Lower leg skin (tissue), 4 donors: ENCODE results near the gene IFT52. TPM values are rescaled to one million over a fixed set of nuclear protein-coding genes. Genes with fewer than 3 reads are reported as not detected.

Source experiments
- DNase-seq, 2 donors: peaks; one replicate each; pipeline ENCODE4 v3.0.0-alpha.2; 2019; ENCODE audit warnings: low spot score in 2 of 2
- H3K4me3 ChIP-seq: fragments of 200-600 bp; sonication (generic); 2 replicates; pipeline ENCODE4 v1.5.1; 2017; ENCODE audit warnings: mild to moderate bottlenecking, low read depth; ENCODE audit not compliant: poor library complexity, severe bottlenecking
- POLR2A ChIP-seq, 2 donors: fragments of 450-650 bp; IDR thresholded peaks; one replicate each; pipeline ENCODE4 v1.6.1; 2016 to 2017; ENCODE audit warnings: antibody characterized with exemption in 2 of 2, mild to moderate bottlenecking in 1 of 2, moderate library complexity in 1 of 2
- WGBS, 2 donors: methylation state at CpG; one replicate each; pipeline ENCODE4 v1.1.5; 2018; 5-methylcytosine and 5-hydroxymethylcytosine counted together
- intact Hi-C: fragments of 100-400 bp; cut with DNase I; formaldehyde crosslinking; loops from one replicate; pipeline ENCODE4 v1.15.0; 2023; ENCODE audit warnings: low total_unique reads
- total RNA-seq, 4 donors: library from RNA; depleted of rRNA; stranded (reverse); fragments of >200 nt; gene quantifications; one replicate each; pipeline ENCODE4 v1.1.0, GENCODE V29; 2016
- TF ChIP-seq, protein P1 (sequence below), 3 donors: fragments of 450-650 bp; IDR thresholded peaks; one replicate each; pipeline ENCODE4 v1.5.1; 2016; ENCODE audit warnings: antibody characterized with exemption in 3 of 3, mild to moderate bottlenecking in 3 of 3, moderate library complexity in 2 of 3

The IFT52 gene
- total RNA-seq, 4 donors from 2014 or later: 8.5 to 17.2 (median 12.7) TPM

GRCh38 chr20:43691928-43692524, 101.3 kb downstream of the IFT52 start:
- DNase-seq: no peak
- TF ChIP-seq POLR2A (IDR thresholded peaks at IDR 0.05): no peak
- TF ChIP-seq, protein P1, sequence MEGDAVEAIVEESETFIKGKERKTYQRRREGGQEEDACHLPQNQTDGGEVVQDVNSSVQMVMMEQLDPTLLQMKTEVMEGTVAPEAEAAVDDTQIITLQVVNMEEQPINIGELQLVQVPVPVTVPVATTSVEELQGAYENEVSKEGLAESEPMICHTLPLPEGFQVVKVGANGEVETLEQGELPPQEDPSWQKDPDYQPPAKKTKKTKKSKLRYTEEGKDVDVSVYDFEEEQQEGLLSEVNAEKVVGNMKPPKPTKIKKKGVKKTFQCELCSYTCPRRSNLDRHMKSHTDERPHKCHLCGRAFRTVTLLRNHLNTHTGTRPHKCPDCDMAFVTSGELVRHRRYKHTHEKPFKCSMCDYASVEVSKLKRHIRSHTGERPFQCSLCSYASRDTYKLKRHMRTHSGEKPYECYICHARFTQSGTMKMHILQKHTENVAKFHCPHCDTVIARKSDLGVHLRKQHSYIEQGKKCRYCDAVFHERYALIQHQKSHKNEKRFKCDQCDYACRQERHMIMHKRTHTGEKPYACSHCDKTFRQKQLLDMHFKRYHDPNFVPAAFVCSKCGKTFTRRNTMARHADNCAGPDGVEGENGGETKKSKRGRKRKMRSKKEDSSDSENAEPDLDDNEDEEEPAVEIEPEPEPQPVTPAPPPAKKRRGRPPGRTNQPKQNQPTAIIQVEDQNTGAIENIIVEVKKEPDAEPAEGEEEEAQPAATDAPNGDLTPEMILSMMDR (IDR thresholded peaks at IDR 0.05): no peak
- H3K4me3 ChIP-seq: no peak overlapping the region
- WGBS, 2 donors: 85 to 92% methylated on average over 5 of the region's 5 CpGs
- intact Hi-C loops: no loop called here

- H3K4me3 ChIP-seq: no peak overlapping the region
- DNase-seq: no peak
- TF ChIP-seq, protein P1 (IDR thresholded peaks at IDR 0.05): no peak
- TF ChIP-seq POLR2A (IDR thresholded peaks at IDR 0.05): no peak
- WGBS, 2 donors: 93 to 95% methylated on average over 3 of the region's 3 CpGs
- intact Hi-C loops: no loop called here
Observed at GRCh38 chr20:43694763-43695162, 104.0 kb downstream of the IFT52 start.

DNA sequence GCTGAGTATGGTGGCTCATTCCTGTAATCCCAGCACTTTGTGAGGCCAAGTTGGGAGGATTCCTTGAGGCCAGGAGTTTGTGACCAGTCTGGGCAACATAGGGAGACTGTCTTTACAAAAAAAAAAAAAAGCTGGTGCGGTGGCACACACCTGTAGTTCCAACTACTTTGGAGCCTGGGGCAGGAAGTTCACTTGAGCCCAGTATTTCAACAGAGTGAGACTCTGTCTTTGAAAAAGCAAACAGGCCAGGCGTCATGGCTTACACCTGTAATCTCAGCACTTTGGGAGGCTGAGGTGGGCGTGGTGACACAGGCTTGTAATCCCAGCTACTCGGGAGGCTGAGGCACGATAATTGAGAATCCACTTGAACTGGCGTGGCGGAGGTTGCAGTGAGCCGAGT, 104.8 kb downstream of the IFT52 start:
- TF ChIP-seq POLR2A (IDR thresholded peaks at IDR 0.05): no peak
- TF ChIP-seq, protein P1 (IDR thresholded peaks at IDR 0.05): no peak
- WGBS, 2 donors: 87 to 95% methylated on average over 8 of the region's 8 CpGs
- intact Hi-C loops: no loop called here

More for the DNA sequence above, 104.8 kb downstream of the IFT52 start:
- H3K4me3 ChIP-seq: no peak overlapping the region
- DNase-seq: no peak

Other genes starting within 250 kb of the IFT52 start
- gene SRSF6, start 133.0 kb upstream of the IFT52 start, total RNA-seq: 100 to 1,000 TPM in 1 of 4 donors, 10 to 100 TPM in 3; 65.5 to 107 (median 73.4) TPM
- 10 to 100 TPM in 2 of 4 donors, 1 to 10 TPM in 2; 5.2 to 23.2 (median 9.7) TPM for gene L3MBTL1, start 83.2 kb upstream of the IFT52 start, total RNA-seq
- gene SGK2, start 31.9 kb upstream of the IFT52 start, total RNA-seq: 10 to 100 TPM in 1 of 4 donors, 1 to 10 TPM in 3; 1.8 to 13.6 (median 5.3) TPM
- gene MYBL2, start 76.2 kb downstream of the IFT52 start, total RNA-seq: 1 to 10 TPM in 2 of 4 donors, under 1 TPM in 2; 0.19 to 1.2 (median 0.71) TPM
- not detected for gene GTSF1L, start 136.1 kb downstream of the IFT52 start, total RNA-seq